ENCODE measurements around the gene REEP3.
"Not testable (repeated sequence)": the region's sequence is repeated elsewhere in the genome, so short reads cannot be mapped to it uniquely, and the experiment has no call there.

REEP3 gene

GRCh38 chr10:63549810-63550209, 28.6 kb downstream of the REEP3 start:
- DNase-seq (ENCODE audit: low read depth in 2 of 2) = no peak

DNA sequence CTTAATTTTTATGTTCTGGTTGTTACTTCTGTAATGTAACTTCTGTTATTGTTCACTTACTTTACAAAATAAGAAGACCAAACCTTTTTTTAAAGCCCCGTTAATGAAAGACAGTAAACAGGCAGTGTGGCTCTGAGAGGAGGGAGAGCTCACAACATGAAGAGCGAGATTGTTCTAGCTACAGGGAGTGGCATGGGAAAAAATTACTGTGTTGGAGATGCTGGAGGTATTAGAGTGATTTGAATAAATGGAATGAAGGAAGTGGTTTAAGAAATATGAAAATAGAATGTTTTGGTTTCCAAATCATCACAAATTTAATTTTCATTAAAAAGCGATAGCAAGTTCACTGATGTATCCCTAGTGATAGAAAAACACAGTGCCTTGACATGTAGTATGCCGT, 31.8 kb downstream of the REEP3 start:
- DNase-seq (ENCODE audit: low read depth in 2 of 2) = no peak

DNA sequence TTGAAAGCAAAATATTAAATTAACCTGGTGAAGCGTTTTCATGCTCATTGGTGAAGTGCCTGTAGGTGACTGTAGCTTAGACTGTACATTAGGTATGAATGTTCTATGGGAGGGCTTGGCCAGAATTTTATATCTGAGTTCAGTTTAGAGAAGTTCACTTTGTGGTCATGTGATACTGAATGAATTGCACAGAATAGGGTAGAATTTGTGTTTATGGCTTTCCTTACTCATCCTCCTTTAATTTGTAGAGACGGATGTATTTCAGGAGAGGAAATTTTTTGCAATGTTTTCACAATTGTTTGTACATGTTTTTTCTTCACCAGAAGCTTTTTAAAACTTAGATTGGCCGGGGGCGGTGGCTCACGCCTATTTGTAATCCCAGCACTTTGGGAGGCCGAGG, 32.3 kb downstream of the REEP3 start:
- no peak for DNase-seq (ENCODE audit: low read depth in 2 of 2)

- DNase-seq (ENCODE audit: low read depth in 2 of 2) = peak in 1 of 2 donors; percentile 21
Observed at GRCh38 chr10:63554657-63555056, 33.5 kb downstream of the REEP3 start.

GRCh38 chr10:63555330-63555729, 34.1 kb downstream of the REEP3 start:
- no peak for DNase-seq (ENCODE audit: low read depth in 2 of 2)

GRCh38 chr10:63558132-63558784, 37.1 kb downstream of the REEP3 start:
- no peak for DNase-seq (ENCODE audit: low read depth in 2 of 2)

GRCh38 chr10:63561341-63561740, 40.1 kb downstream of the REEP3 start:
- no peak for DNase-seq (ENCODE audit: low read depth in 2 of 2)

DNA sequence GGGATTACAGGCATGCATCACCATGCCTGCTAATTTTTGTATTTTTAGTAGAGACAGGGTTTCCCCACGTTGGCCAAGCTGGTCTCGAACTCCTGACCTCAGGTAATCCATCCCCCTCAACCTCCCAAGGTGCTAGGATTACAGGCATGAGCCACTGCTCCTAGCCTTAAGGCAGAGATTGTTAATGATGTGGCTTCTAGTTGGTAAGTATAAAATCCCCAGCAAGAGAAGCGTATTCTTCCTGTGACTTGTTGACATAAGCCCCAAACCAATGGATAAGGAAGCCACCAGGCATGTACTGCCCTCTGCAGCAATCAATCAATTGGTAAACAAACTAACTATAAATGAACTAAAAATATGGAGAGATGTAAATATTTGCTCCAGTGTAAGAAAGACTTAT, 41.2 kb downstream of the REEP3 start:
- no peak for DNase-seq (ENCODE audit: low read depth in 2 of 2)

DNA sequence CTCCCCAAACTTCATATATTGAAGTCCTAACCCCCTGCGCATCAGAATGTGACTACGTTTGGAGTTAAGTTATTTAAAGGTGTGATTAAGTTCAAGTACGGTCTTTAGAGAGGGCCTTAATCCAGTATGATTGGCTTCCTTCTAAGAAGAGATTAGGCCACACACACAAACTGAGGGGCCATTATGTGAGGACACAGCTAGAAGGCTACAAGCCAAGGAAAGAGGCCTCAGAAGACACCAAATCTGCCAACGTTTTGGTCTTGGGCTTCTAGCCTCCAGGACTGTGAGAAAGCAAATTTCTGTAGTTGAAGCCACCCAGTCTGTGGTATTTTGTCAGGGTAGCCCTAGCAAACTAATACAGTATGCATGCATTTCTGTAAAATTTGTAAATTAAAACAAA, 41.7 kb downstream of the REEP3 start:
- no peak for DNase-seq (ENCODE audit: low read depth in 2 of 2)

GRCh38 chr10:63563623-63564022, 42.4 kb downstream of the REEP3 start:
- DNase-seq (ENCODE audit: low read depth in 2 of 2) = no peak

GRCh38 chr10:63564731-63565130, 43.5 kb downstream of the REEP3 start:
- not testable (repeated sequence) for DNase-seq (ENCODE audit: low read depth in 2 of 2)

DNA sequence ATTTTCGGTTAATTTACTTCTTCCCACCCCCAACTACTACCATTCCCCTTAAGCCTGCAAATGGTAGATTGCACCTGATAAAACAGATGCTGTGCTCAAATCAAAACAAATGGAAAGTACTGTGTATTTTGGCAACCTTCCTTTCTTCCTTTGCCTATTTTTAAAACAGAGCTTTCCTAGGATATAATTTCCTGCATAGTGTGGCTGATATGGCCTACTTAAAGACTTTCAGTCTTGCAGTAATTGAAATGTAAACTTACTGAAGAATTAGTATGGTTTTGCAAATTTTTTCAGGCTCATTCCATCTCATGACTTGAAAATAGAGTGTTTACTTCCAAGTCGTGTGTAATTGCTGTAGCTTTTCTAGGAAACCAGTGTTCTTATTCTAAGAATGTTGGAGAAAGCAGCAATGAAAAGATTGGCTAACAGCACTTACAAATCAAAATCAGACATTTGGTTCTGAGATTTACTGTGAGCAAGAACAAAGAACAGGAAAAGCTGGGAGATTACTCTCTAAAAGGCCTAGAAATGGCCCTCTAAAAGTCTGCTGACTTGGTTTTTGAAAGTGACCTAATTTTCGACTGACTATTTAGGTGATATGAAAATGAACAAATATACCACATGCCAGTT, 52.0 kb downstream of the REEP3 start:
- DNase-seq (ENCODE audit: low read depth in 2 of 2) = no peak

GRCh38 chr10:63574011-63574410, 52.8 kb downstream of the REEP3 start:
- no peak for DNase-seq (ENCODE audit: low read depth in 2 of 2)

DNA sequence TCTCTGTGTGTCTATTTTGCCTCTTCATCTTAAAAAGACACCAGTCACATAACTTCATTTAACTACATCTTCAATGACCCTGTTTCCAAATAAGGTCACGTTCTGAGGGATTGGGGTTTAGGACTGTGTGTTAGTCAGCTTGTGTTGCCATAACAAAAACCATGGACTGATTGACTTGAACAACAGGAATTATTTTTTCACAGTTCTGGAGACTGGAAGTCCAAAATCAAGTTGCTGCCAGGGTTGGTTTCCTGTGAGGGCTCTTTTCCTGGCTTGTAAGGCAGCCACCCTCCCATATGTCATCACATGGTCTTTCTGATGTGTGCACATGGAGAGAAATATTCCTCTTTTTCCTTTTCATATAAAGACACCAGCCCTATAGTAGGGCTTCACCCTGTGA, 55.3 kb downstream of the REEP3 start:
- no peak for DNase-seq (ENCODE audit: low read depth in 2 of 2)

- DNase-seq (ENCODE audit: low read depth in 2 of 2) = no peak
Observed at GRCh38 chr10:63578501-63578900, 57.3 kb downstream of the REEP3 start.

GRCh38 chr10:63579371-63580014, 58.3 kb downstream of the REEP3 start:
- DNase-seq (ENCODE audit: low read depth in 2 of 2) = no peak

- no peak for DNase-seq (ENCODE audit: low read depth in 2 of 2)
Observed at GRCh38 chr10:63582690-63583089, 61.5 kb downstream of the REEP3 start.

- DNase-seq (ENCODE audit: low read depth in 2 of 2) = no peak
Observed at GRCh38 chr10:63583397-63583796, 62.2 kb downstream of the REEP3 start.

DNA sequence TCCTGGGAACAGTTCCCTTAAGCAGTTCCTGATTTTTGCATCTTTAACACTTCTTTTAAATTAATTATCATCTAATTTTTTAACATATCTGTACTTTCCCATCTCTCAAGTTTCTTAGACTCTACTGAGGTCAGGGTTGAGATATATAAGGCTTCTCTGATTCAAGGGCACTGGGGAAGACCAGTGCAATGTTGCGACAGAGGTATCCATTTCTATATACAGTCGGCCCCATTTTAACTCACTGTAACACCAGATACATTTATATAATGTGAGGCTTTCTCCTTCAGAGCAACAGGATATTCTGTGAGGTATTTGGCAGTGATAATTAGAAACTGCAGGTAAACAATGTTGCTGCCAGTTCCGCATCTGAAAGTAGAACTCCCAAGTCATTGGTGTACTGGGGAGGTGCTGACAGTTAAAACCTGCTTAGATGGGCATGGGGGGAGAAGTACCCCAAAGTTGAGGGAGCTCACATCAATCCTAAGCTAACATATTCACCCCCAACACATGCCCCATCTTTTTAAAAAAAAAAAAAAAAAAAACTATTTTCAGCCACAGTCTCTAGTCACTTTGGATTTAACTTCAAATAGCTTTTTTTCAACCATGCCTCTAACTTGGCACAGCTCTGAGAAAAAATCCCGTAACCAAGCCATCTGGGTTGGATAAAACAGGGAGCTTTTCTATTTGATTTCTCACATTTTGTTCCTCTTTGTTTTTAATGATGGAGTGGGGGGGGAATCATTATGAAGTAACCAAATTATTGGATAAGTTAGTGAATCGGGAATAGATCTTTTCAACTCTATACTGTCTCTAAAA, 62.9 kb downstream of the REEP3 start:
- DNase-seq (ENCODE audit: low read depth in 2 of 2) = no peak

DNA sequence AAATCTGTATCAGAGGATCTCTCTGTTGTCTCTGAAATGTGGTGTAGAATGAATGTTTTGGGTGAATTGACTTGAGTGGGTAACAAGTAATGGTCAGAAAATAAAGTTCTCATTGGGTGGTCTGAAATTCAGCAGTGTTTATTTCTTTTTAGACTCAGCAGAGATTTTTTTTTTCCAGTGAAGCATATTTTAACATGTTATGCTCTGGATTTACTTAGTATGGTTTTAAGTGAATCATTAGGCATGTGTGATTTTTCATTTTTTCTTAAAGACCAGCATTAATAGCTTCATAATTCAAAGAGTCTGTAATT, 63.5 kb downstream of the REEP3 start:
- no peak for DNase-seq (ENCODE audit: low read depth in 2 of 2)

- no peak for DNase-seq (ENCODE audit: low read depth in 2 of 2)
Observed at GRCh38 chr10:63585041-63585440, 63.8 kb downstream of the REEP3 start.

DNA sequence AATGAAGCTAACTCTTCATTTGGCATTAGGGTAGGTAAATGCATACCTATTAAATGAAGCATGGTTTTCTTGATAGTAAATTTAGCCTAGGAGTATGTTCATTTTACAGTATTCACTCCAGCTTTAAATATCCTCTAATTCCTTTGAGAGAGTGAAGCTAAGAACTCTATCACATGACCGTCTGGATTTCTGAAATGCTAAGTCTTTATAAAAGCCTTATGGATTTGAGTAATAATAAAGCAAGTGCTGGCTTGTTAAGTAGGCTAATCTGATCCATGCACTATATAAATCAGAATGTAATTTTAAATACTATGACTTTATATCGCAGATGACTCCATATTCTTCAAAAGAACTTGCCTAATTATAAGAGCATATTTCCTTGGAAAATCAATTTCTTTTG, 64.8 kb downstream of the REEP3 start:
- no peak for DNase-seq (ENCODE audit: low read depth in 2 of 2)

DNA sequence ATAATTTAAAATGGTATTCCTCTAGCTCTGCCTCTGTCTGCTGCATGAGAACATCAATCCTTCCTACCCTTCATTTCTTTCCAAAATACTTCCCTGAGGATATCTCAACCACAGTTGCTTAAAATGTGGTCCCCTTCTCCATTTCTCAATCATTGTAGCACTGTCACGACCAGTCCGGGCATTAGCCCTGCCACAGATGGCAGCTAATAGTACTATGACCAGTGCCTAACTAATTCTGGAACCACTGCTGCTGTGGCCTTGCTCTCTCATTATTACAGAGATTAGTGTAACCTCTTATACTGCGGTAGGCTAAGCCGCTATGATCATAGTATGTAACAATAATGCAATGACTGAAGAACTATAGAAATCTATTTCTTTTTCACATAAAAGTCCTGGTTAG, 66.0 kb downstream of the REEP3 start:
- DNase-seq (ENCODE audit: low read depth in 2 of 2) = no peak

Measured in activated CD8-positive, alpha-beta memory T cell treated with anti-CD3 and anti-CD28 coated beads for 4 hours (primary cell).